IPS-18a (cell line): ENCODE data around the gene DLX2.
A peak's percentile ranks its signal among the peaks of the same experiment; 100 is the strongest.
"Not testable (repeated sequence)": the region's sequence is repeated elsewhere in the genome, so short reads cannot be mapped to it uniquely, and the experiment has no call there.

Experiments used
- H3K27ac ChIP-seq: one replicate; pipeline ENCODE4 v1.5.1; 2013; ENCODE audit warnings: low read length
- H3K27me3 ChIP-seq: one replicate; pipeline ENCODE4 v1.6.1; 2013; ENCODE audit warnings: mild to moderate bottlenecking, low read length; ENCODE audit not compliant: control insufficient read depth, insufficient read depth
- H3K36me3 ChIP-seq: one replicate; pipeline ENCODE4 v1.6.1; 2013; ENCODE audit warnings: low read depth, low read length; ENCODE audit not compliant: control insufficient read depth
- H3K4me1 ChIP-seq: one replicate; pipeline ENCODE4 v1.6.1; 2013; ENCODE audit warnings: low read depth, low read length; ENCODE audit not compliant: control insufficient read depth
- H3K4me3 ChIP-seq: one replicate; pipeline ENCODE4 v1.5.1; 2013; ENCODE audit warnings: low read length
- H3K9ac ChIP-seq: one replicate; pipeline ENCODE4 v1.6.1; 2013; ENCODE audit warnings: mild to moderate bottlenecking, low read length, moderate library complexity
- H3K9me3 ChIP-seq: one replicate; pipeline ENCODE4 v1.6.1; 2013; ENCODE audit warnings: low read depth, low read length; ENCODE audit not compliant: control insufficient read depth

DLX2 gene

GRCh38 chr2:172102391-172103359 is at the start of gene DLX2:
Gene DLX2, minus strand, starts transcription at chr2:172102900. Its CDS starts 362 bp downstream, at chr2:172102538.
- Histone ChIP-seq H3K9me3 (no peaks in the 10 kb centered on the region), H3K27me3 (peaks cover 98% of the 10 kb centered on the region), H3K4me1 (peaks cover 22% of the 10 kb centered on the region), H3K36me3 (no peaks in the 10 kb centered on the region), H3K4me3 (peak within 1 kb of the TSS; percentile 42), H3K9ac (no peak within 1 kb of the TSS), H3K27ac (no peak within 1 kb of the TSS)

GRCh38 chr2:172147944-172148650 is 45.4 kb upstream of the DLX2 start:
- no peak overlapping the region for H3K27ac ChIP-seq
- no peaks in the 10 kb centered on the region for H3K4me1 ChIP-seq
- H3K9me3 ChIP-seq, result no peaks in the 10 kb centered on the region
- no peak overlapping the region for H3K9ac ChIP-seq
- no peak overlapping the region for H3K4me3 ChIP-seq
- no peaks in the 10 kb centered on the region for H3K27me3 ChIP-seq
- H3K36me3 ChIP-seq, result no peaks in the 10 kb centered on the region

GRCh38 chr2:172143817-172144216 is 41.1 kb upstream of the DLX2 start:
- Histone ChIP-seq H3K36me3 (no peaks in the 10 kb centered on the region), H3K27ac (no peak overlapping the region), H3K9me3 (no peaks in the 10 kb centered on the region), H3K9ac (no peak overlapping the region), H3K4me1 (no peaks in the 10 kb centered on the region), H3K27me3 (no peaks in the 10 kb centered on the region), H3K4me3 (no peak overlapping the region)

GRCh38 chr2:172138727-172139126 is 36.0 kb upstream of the DLX2 start:
- not testable (repeated sequence) for H3K27me3 ChIP-seq, H3K9me3 ChIP-seq, H3K27ac ChIP-seq

GRCh38 chr2:172137943-172138342 is 35.2 kb upstream of the DLX2 start:
- no peaks in the 10 kb centered on the region for H3K36me3 ChIP-seq
- peaks cover 3% of the 10 kb centered on the region for H3K4me1 ChIP-seq
- peaks cover 4% of the 10 kb centered on the region for H3K27me3 ChIP-seq
- no peaks in the 10 kb centered on the region for H3K9me3 ChIP-seq
- no peak overlapping the region for H3K4me3 ChIP-seq
- no peak overlapping the region for H3K27ac ChIP-seq
- no peak overlapping the region for H3K9ac ChIP-seq

More at GRCh38 chr2:172138727-172139126, 36.0 kb upstream of the DLX2 start:
- not testable (repeated sequence) for H3K9ac ChIP-seq, H3K4me3 ChIP-seq, H3K36me3 ChIP-seq, H3K4me1 ChIP-seq

GRCh38 chr2:172137109-172137508 is 34.4 kb upstream of the DLX2 start:
- Histone ChIP-seq H3K36me3 (no peaks in the 10 kb centered on the region), H3K4me1 (peaks cover 12% of the 10 kb centered on the region), H3K9ac (no peak overlapping the region), H3K27ac (no peak overlapping the region), H3K27me3 (peaks cover 4% of the 10 kb centered on the region), H3K9me3 (no peaks in the 10 kb centered on the region), H3K4me3 (no peak overlapping the region)

GRCh38 chr2:172135446-172135845 is 32.7 kb upstream of the DLX2 start:
- no peaks in the 10 kb centered on the region for H3K36me3 ChIP-seq
- peaks cover 19% of the 10 kb centered on the region for H3K4me1 ChIP-seq
- no peak overlapping the region for H3K27ac ChIP-seq
- H3K27me3 ChIP-seq, result peaks cover 4% of the 10 kb centered on the region
- no peak overlapping the region for H3K4me3 ChIP-seq
- H3K9ac ChIP-seq, result no peak overlapping the region
- no peaks in the 10 kb centered on the region for H3K9me3 ChIP-seq

GRCh38 chr2:172134270-172134669 is 31.6 kb upstream of the DLX2 start:
- H3K27ac ChIP-seq, result no peak overlapping the region
- no peaks in the 10 kb centered on the region for H3K36me3 ChIP-seq
- no peak overlapping the region for H3K9ac ChIP-seq
- H3K4me3 ChIP-seq, result no peak overlapping the region
- no peaks in the 10 kb centered on the region for H3K9me3 ChIP-seq
- peaks cover 4% of the 10 kb centered on the region for H3K27me3 ChIP-seq
- peaks cover 19% of the 10 kb centered on the region for H3K4me1 ChIP-seq

GRCh38 chr2:172131713-172132555 is 29.2 kb upstream of the DLX2 start:
- no peaks in the 10 kb centered on the region for H3K9me3 ChIP-seq
- peaks cover 4% of the 10 kb centered on the region for H3K27me3 ChIP-seq
- H3K4me3 ChIP-seq, result no peak overlapping the region
- no peaks in the 10 kb centered on the region for H3K36me3 ChIP-seq
- no peak overlapping the region for H3K27ac ChIP-seq
- peaks cover 19% of the 10 kb centered on the region for H3K4me1 ChIP-seq
- H3K9ac ChIP-seq, result no peak overlapping the region

- Histone ChIP-seq H3K27ac (no peak overlapping the region), H3K27me3 (peaks cover 4% of the 10 kb centered on the region), H3K4me1 (peaks cover 19% of the 10 kb centered on the region)
These were observed 26.7 kb upstream of the DLX2 start for GRCh38 chr2:172129404-172129803.

GRCh38 chr2:172128484-172128883 is 25.8 kb upstream of the DLX2 start:
- Histone ChIP-seq H3K4me3 (no peak overlapping the region), H3K27ac (no peak overlapping the region), H3K27me3 (peaks cover 4% of the 10 kb centered on the region), H3K36me3 (no peaks in the 10 kb centered on the region), H3K9ac (no peak overlapping the region), H3K4me1 (peaks cover 19% of the 10 kb centered on the region), H3K9me3 (no peaks in the 10 kb centered on the region)

More at GRCh38 chr2:172129404-172129803, 26.7 kb upstream of the DLX2 start:
- Histone ChIP-seq H3K36me3 (no peaks in the 10 kb centered on the region), H3K4me3 (no peak overlapping the region), H3K9ac (no peak overlapping the region), H3K9me3 (no peaks in the 10 kb centered on the region)
